GM12865 (cell line): ENCODE measurements around the gene HOXA11.

Experiments
- DNase-seq: peaks from one replicate; pipeline ENCODE4 v3.0.0; 2010; ENCODE audit warnings: low read depth
- H3K4me3 ChIP-seq: 2 replicates; pipeline ENCODE4 v1.5.1; 2011; ENCODE audit warnings: mild to moderate bottlenecking, low read depth, low read length, control low read depth
- CTCF ChIP-seq: IDR thresholded peaks from 2 replicates; pipeline ENCODE4 v1.5.1; 2011; ENCODE audit warnings: low read length, control low read depth, low read depth, inconsistent platforms; ENCODE audit not compliant: insufficient read depth; ENCODE audit errors: missing control alignments

HOXA11 gene

GRCh38 chr7:27191833-27192545 is 7.0 kb upstream of the HOXA11 start:
- no peak for DNase-seq
- no peak for TF ChIP-seq CTCF
- H3K4me3 ChIP-seq, result no peak overlapping the region

- no peak for TF ChIP-seq CTCF
- DNase-seq, result no peak
- no peak overlapping the region for H3K4me3 ChIP-seq
Measured at GRCh38 chr7:27191161-27191731, 6.2 kb upstream of the HOXA11 start.

GRCh38 chr7:27189997-27190748 is 5.1 kb upstream of the HOXA11 start:
- H3K4me3 ChIP-seq, result no peak overlapping the region
- TF ChIP-seq CTCF, result no peak
- no peak for DNase-seq

- H3K4me3 ChIP-seq, result no peak overlapping the region
- no peak for DNase-seq
- no peak for TF ChIP-seq CTCF
Measured at GRCh38 chr7:27189295-27189996, 4.4 kb upstream of the HOXA11 start.

GRCh38 chr7:27188386-27189294 is 3.6 kb upstream of the HOXA11 start:
- no peak for DNase-seq
- H3K4me3 ChIP-seq, result no peak overlapping the region
- TF ChIP-seq CTCF, result no peak
